Measurements from ENCODE around the gene ENTPD1. TPM values are rescaled to one million over a fixed set of nuclear protein-coding genes. Genes with fewer than 3 reads are reported as not detected.

Gene ENTPD1
- total and polyA plus RNA-seq, 2 donors (not counting 1 experiment from before 2014, with no cell fraction given), result 0.47 to 3.3 TPM

DNA sequence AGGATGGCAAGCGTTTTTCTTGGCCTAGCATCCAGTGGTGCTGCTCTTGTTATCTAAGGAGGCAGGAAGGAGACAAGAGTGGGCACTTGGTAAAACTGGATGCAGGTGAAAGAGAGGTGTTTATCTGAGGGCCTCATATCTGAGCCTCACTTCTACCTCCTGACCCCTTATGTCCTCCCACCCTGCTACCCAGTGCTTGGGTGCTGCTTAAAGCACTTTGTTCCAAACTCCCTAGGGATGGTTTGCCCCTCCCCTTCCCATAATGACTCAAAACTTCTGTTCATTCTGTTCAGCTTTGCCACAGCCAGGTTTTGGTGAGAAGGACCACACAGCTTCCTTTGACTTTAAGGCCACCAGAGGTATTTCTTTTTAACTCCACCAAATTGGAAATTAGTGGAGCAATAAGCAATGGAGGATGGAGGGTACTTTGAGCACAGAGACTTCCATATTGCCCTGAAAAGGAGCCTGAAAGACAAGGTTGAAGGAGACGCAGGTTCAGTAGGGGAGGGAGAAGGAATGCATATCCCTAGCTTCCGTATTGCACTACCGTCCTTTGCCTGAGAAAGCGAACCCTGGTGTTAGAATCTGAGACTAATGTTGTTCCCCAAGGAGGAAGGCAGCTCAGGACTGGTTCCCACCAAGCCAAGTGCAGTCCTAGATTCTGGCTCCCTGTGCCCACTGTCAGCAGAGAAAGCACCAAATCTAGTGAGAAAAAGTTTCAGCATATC is 30.1 kb downstream of the ENTPD1 start:
- Histone ChIP-seq H3K4me2 (ENCODE audit: extremely low read depth, insufficient read depth, low read length) (no peak overlapping the region), H3K4me3 (replicated peaks in 1 of 4; ENCODE audit: control extremely low read depth in 1 of 4, insufficient read depth in 1 of 4, low read depth in 3 of 4, low read length in 4 of 4) (no peak overlapping the region), H4K20me1 (ENCODE audit: control insufficient read depth, extremely low read depth, insufficient read depth, low read length) (no peaks in the 10 kb centered on the region), H3K4me1 (ENCODE audit: control insufficient read depth, extremely low read depth, insufficient read depth, low read length) (peaks cover 5% of the 10 kb centered on the region), H3K79me2 (ENCODE audit: control insufficient read depth, insufficient read depth, low read length) (no peaks in the 10 kb centered on the region), H2AFZ (ENCODE audit: low read length) (no peak overlapping the region), H3K9ac (ENCODE audit: insufficient read depth, low read length) (no peak overlapping the region), H3K36me3 (ENCODE audit: control insufficient read depth, insufficient read depth, low read length) (no peaks in the 10 kb centered on the region), H3K27me3 (ENCODE audit: control insufficient read depth, insufficient read depth, low read length) (no peaks in the 10 kb centered on the region), H3K27ac (ENCODE audit: insufficient read depth, low read length) (no peak overlapping the region), H3K9me3 (ENCODE audit: control insufficient read depth, insufficient read depth, low read depth, low read length) (no peaks in the 10 kb centered on the region)
- no peak for DNase-seq (ENCODE audit: low read depth in 2 of 2)
- TF ChIP-seq EZH2 (IDR thresholded peaks at IDR 0.05; ENCODE audit: low read length, missing control alignments), result no peak
- TF ChIP-seq, protein P1, sequence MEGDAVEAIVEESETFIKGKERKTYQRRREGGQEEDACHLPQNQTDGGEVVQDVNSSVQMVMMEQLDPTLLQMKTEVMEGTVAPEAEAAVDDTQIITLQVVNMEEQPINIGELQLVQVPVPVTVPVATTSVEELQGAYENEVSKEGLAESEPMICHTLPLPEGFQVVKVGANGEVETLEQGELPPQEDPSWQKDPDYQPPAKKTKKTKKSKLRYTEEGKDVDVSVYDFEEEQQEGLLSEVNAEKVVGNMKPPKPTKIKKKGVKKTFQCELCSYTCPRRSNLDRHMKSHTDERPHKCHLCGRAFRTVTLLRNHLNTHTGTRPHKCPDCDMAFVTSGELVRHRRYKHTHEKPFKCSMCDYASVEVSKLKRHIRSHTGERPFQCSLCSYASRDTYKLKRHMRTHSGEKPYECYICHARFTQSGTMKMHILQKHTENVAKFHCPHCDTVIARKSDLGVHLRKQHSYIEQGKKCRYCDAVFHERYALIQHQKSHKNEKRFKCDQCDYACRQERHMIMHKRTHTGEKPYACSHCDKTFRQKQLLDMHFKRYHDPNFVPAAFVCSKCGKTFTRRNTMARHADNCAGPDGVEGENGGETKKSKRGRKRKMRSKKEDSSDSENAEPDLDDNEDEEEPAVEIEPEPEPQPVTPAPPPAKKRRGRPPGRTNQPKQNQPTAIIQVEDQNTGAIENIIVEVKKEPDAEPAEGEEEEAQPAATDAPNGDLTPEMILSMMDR (conservative IDR thresholded peaks at IDR 0.05 in 1 of 2, IDR thresholded peaks at IDR 0.05 in 1 of 2; ENCODE audit: low read depth in 1 of 2, low read length in 2 of 2), result no peak

DNA sequence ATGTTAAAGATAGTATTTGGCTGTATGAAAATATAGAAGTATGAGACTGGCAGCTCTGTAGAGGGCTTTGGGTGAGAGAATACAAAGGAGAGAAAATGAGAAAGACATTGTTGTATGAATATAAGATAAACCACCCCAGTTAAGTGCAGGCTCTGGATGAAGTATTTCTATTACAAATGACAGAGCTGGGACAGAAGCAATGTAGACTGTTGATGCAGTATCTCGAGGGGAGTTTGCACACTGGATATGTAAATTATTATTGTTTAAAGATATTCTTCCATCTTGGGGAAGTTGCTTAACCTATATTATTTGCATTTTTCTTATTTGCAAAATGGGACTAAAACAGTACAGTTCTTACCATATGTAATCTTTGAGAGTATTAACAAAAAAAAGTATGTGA is 31.5 kb downstream of the ENTPD1 start:
- Histone ChIP-seq H3K79me2 (ENCODE audit: control insufficient read depth, insufficient read depth, low read length) (no peaks in the 10 kb centered on the region), H2AFZ (ENCODE audit: low read length) (no peak overlapping the region)
- TF ChIP-seq, protein P1 (conservative IDR thresholded peaks at IDR 0.05 in 1 of 2, IDR thresholded peaks at IDR 0.05 in 1 of 2; ENCODE audit: low read depth in 1 of 2, low read length in 2 of 2), result no peak
- no peak for TF ChIP-seq EZH2 (IDR thresholded peaks at IDR 0.05; ENCODE audit: low read length, missing control alignments)

GRCh38 chr10:95788830-95789229 is 32.9 kb downstream of the ENTPD1 start:
- Histone ChIP-seq H2AFZ (ENCODE audit: low read length) (no peak overlapping the region), H3K36me3 (ENCODE audit: control insufficient read depth, insufficient read depth, low read length) (no peaks in the 10 kb centered on the region), H3K79me2 (ENCODE audit: control insufficient read depth, insufficient read depth, low read length) (no peaks in the 10 kb centered on the region), H3K27ac (ENCODE audit: insufficient read depth, low read length) (no peak overlapping the region), H3K4me3 (replicated peaks in 1 of 4; ENCODE audit: control extremely low read depth in 1 of 4, insufficient read depth in 1 of 4, low read depth in 3 of 4, low read length in 4 of 4) (no peak overlapping the region), H3K4me2 (ENCODE audit: extremely low read depth, insufficient read depth, low read length) (no peak overlapping the region), H3K9me3 (ENCODE audit: control insufficient read depth, insufficient read depth, low read depth, low read length) (no peaks in the 10 kb centered on the region), H3K9ac (ENCODE audit: insufficient read depth, low read length) (no peak overlapping the region), H4K20me1 (ENCODE audit: control insufficient read depth, extremely low read depth, insufficient read depth, low read length) (no peaks in the 10 kb centered on the region), H3K4me1 (ENCODE audit: control insufficient read depth, extremely low read depth, insufficient read depth, low read length) (peaks cover 5% of the 10 kb centered on the region), H3K27me3 (ENCODE audit: control insufficient read depth, insufficient read depth, low read length) (no peaks in the 10 kb centered on the region)
- TF ChIP-seq, protein P1 (conservative IDR thresholded peaks at IDR 0.05 in 1 of 2, IDR thresholded peaks at IDR 0.05 in 1 of 2; ENCODE audit: low read depth in 1 of 2, low read length in 2 of 2), result no peak
- no peak for TF ChIP-seq EZH2 (IDR thresholded peaks at IDR 0.05; ENCODE audit: low read length, missing control alignments)
- DNase-seq (ENCODE audit: low read depth in 2 of 2), result peak; percentile 21 to 77

More for the DNA sequence above, 31.5 kb downstream of the ENTPD1 start:
- Histone ChIP-seq H3K27me3 (ENCODE audit: control insufficient read depth, insufficient read depth, low read length) (no peaks in the 10 kb centered on the region), H3K36me3 (ENCODE audit: control insufficient read depth, insufficient read depth, low read length) (no peaks in the 10 kb centered on the region), H3K9ac (ENCODE audit: insufficient read depth, low read length) (no peak overlapping the region), H3K9me3 (ENCODE audit: control insufficient read depth, insufficient read depth, low read depth, low read length) (no peaks in the 10 kb centered on the region), H3K4me1 (ENCODE audit: control insufficient read depth, extremely low read depth, insufficient read depth, low read length) (peaks cover 5% of the 10 kb centered on the region), H4K20me1 (ENCODE audit: control insufficient read depth, extremely low read depth, insufficient read depth, low read length) (no peaks in the 10 kb centered on the region), H3K4me2 (ENCODE audit: extremely low read depth, insufficient read depth, low read length) (no peak overlapping the region), H3K27ac (ENCODE audit: insufficient read depth, low read length) (no peak overlapping the region), H3K4me3 (replicated peaks in 1 of 4; ENCODE audit: control extremely low read depth in 1 of 4, insufficient read depth in 1 of 4, low read depth in 3 of 4, low read length in 4 of 4) (no peak overlapping the region)
- no peak for DNase-seq (ENCODE audit: low read depth in 2 of 2)

All from fibroblast of lung (primary cell).